MCF 10A (cell line): ENCODE data around the gene ICAM4. TPM values are rescaled to one million over a fixed set of nuclear protein-coding genes. Genes with fewer than 3 reads are reported as not detected.

Source experiments
- BruUV-seq: library from RNA; stranded (reverse); fragments of 400-500 nt; replicated peaks from 2 replicates; lab custom pipeline; 2021; lab: Mats Ljungman, UMichigan
- CTCF ChIA-PET: fragments of 300-600 bp; sonication (Branson Sonifier 250); formaldehyde crosslinking; extraction: SDS; loops from one replicate; lab custom pipeline; 2021; ENCODE audit warnings: antibody characterized with exemption, inconsistent platforms; lab: Yijun Ruan, JAX
- POLR2A ChIA-PET: fragments of 300-600, 350-650 bp; sonication (Branson Sonifier 250); formaldehyde crosslinking; extraction: SDS; loops from one replicate; lab custom pipeline; 2020; ENCODE audit warnings: antibody characterized with exemption, inconsistent platforms; lab: Yijun Ruan, JAX
- DNase-seq: peaks from one replicate; pipeline ENCODE4 v3.0.0-alpha.2; 2018; ENCODE audit not compliant: unreplicated experiment
- H3K27ac Mint-ChIP-seq: one replicate; pipeline ENCODE4 v1.8.0; 2022; ENCODE audit warnings: mild to moderate bottlenecking, low read depth, mixed read lengths; ENCODE audit not compliant: unreplicated experiment
- H3K27me3 Mint-ChIP-seq: one replicate; pipeline ENCODE4 v1.8.0; 2022; ENCODE audit warnings: mixed read lengths; ENCODE audit not compliant: insufficient read depth, unreplicated experiment
- H3K36me3 Mint-ChIP-seq: one replicate; pipeline ENCODE4 v1.8.0; 2022; ENCODE audit warnings: mild to moderate bottlenecking, moderate library complexity, mixed read lengths; ENCODE audit not compliant: insufficient read depth, unreplicated experiment
- H3K4me1 Mint-ChIP-seq: one replicate; pipeline ENCODE4 v1.8.0; 2022; ENCODE audit warnings: mixed read lengths; ENCODE audit not compliant: insufficient read depth, unreplicated experiment
- H3K4me3 Mint-ChIP-seq: one replicate; pipeline ENCODE4 v1.8.0; 2022; ENCODE audit warnings: mild to moderate bottlenecking, moderate library complexity, mixed read lengths; ENCODE audit not compliant: unreplicated experiment
- H3K9me3 Mint-ChIP-seq: one replicate; pipeline ENCODE4 v1.8.0; 2022; ENCODE audit warnings: mixed read lengths; ENCODE audit not compliant: unreplicated experiment
- intact Hi-C: fragments of 100-400 bp; cut with micrococcal nuclease; formaldehyde crosslinking; loops from 2 replicates; pipeline ENCODE4 v1.14.1; 2022
- total RNA-seq: library from RNA; stranded (reverse); gene quantifications from 2 replicates; pipeline ENCODE4 v1.2.3, GENCODE V29; 2022
- TF ChIP-seq, protein P1 (sequence below): fragments of 200-600 bp; IDR thresholded peaks from one replicate; pipeline ENCODE4 v1.8.0; 2022; ENCODE audit warnings: antibody characterized with exemption, mild to moderate bottlenecking; ENCODE audit not compliant: unreplicated experiment

The ICAM4 gene
- total RNA-seq, 1 experiment from 2014 or later = not detected

DNA sequence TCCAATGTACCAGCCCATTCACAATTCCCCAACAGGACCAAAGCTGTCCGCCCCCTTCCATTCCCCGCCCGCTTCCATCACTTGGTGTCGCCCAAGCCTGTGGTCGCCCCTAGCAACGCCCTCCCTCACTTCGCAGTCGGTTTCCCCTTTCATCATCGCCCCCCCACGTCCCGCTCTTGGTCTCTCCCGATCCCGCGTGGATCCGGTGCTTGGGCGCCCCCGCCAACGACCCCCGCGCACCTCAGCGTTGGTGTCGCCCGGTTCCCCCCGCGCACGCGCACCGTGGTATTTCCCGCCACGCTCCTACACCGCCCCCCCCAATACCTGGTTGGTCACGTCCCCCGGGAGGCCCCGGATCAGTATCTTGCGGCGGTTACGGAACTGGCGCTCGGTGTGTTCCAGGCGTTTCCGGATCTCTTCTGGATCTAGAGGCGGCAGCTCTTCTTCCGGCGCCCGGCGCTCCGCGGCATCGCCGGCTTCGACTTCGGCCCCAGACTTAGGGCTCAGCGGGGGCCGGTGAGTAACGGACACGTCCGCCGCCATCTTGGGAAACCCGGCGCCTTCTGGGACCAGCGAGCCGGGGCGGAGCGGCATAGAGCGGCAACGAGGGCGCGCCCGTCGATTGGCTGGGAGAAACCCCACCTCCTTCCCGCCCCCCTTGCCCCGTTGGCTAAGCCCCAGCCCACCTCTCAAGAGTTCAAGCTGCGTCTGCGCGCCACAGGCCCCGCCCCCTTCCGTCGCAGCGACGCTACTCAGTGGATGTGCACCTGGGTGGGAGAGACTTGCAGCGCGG is 46.4 kb downstream of the ICAM4 start, which contains the start of gene RAVER1:
RAVER1 (minus strand) TSS at position 565 of the 793 bp plus-strand sequence; CDS start at position 543, 22 bp downstream.
- intact Hi-C loops = loop anchor here (2.0 to 5.0 kb wide), 2 partner anchors 44 to 49 kb away; partner anchors contain the start of genes ICAM5 and TYK2

GRCh38 chr19:10333758-10334587 is 47.2 kb downstream of the ICAM4 start:
- BruUV-seq = TSS peak; percentile 53
- peak; percentile 26 for DNase-seq
- TF ChIP-seq, protein P1, sequence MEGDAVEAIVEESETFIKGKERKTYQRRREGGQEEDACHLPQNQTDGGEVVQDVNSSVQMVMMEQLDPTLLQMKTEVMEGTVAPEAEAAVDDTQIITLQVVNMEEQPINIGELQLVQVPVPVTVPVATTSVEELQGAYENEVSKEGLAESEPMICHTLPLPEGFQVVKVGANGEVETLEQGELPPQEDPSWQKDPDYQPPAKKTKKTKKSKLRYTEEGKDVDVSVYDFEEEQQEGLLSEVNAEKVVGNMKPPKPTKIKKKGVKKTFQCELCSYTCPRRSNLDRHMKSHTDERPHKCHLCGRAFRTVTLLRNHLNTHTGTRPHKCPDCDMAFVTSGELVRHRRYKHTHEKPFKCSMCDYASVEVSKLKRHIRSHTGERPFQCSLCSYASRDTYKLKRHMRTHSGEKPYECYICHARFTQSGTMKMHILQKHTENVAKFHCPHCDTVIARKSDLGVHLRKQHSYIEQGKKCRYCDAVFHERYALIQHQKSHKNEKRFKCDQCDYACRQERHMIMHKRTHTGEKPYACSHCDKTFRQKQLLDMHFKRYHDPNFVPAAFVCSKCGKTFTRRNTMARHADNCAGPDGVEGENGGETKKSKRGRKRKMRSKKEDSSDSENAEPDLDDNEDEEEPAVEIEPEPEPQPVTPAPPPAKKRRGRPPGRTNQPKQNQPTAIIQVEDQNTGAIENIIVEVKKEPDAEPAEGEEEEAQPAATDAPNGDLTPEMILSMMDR = no peak
- intact Hi-C loops = loop anchor here (2.0 to 5.0 kb wide), 2 partner anchors 45 to 48 kb away; partner anchors contain the start of genes ICAM5 and TYK2
- POLR2A ChIA-PET = interaction anchor here (0.5 to 3.5 kb wide), 30 partner anchors 9 to 1225 kb away, joined by 3 to 51 read pairs (median 4); partner anchors contain the start of genes CDC37, ELOF1, FDX2 and ICAM4
- Mint-ChIP-seq H3K36me3 (peaks cover 18% of the 10 kb centered on the region), H3K4me1 (no peaks in the 10 kb centered on the region), H3K4me3 (peak overlapping the region; percentile 95), H3K9me3 (no peaks in the 10 kb centered on the region), H3K27me3 (no peaks in the 10 kb centered on the region), H3K27ac (peak overlapping the region; percentile 89)
- CTCF ChIA-PET = interaction anchor here (0.6 to 2.1 kb wide), 12 partner anchors 12 to 142 kb away, joined by 3 to 14 read pairs (median 4); no protein-coding TSS in a partner anchor

More for the DNA sequence above, 46.4 kb downstream of the ICAM4 start, which contains the start of gene RAVER1:
- peak; percentile 98 for DNase-seq
- peaks cover 22% of the 10 kb centered on the region for H3K36me3 Mint-ChIP-seq
- peak within 1 kb of the TSS; percentile 89 for H3K27ac Mint-ChIP-seq
- CTCF ChIA-PET = interaction anchor here (0.6 to 2.1 kb wide), 4 partner anchors 13 to 143 kb away, joined by 3 to 14 read pairs (median 6); no protein-coding TSS in a partner anchor
- BruUV-seq = TSS peak; percentile 48
- H3K4me1 Mint-ChIP-seq = no peaks in the 10 kb centered on the region
- no peaks in the 10 kb centered on the region for H3K9me3 Mint-ChIP-seq
- TF ChIP-seq, protein P1 = no peak
- H3K4me3 Mint-ChIP-seq = peak within 1 kb of the TSS; percentile 95
- no peaks in the 10 kb centered on the region for H3K27me3 Mint-ChIP-seq
- POLR2A ChIA-PET = interaction anchor here (0.7 to 3.5 kb wide), 21 partner anchors 8 to 520 kb away, joined by 3 to 51 read pairs (median 5); partner anchors contain the start of genes CDC37, FDX2, ICAM4 and ICAM5

DNA sequence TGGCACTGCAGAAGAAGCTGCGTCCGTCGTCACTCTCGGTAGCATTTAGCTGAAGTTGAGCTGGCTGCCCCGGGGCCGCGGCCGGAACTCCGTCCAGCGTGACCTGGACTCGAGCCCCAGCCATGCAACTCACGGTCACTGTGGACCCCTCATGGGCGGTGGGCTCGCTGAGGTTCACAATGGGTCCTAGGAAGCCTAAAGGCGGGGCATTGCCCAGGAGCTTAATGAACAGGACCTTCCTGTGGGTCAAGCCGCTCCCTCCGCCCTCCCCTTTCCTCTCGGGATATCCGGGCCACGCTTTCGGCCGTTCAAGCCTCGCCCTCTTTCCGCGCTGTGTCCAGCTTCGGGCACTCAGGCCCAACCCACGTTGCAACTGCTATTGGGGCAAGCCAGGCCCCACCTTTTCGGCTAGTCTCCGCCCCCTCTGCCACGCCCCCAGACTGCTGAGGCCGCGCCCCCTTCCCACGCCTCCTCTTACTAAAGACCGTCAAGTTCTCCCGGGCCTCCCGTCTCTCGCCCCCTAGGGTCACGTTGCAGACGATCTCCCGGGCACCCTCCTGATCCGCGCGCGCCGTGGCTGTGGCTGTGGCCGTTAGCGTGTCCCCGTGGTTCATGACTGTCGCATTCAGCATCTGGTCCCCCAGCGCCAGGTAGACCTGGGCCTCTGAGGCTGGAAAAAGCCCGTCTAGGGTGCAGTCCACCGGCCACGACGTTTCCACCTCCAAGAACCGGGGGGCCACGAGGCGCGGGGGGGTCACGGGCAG is 48.0 kb downstream of the ICAM4 start:
- Mint-ChIP-seq H3K9me3 (no peaks in the 10 kb centered on the region), H3K4me1 (no peaks in the 10 kb centered on the region), H3K36me3 (peaks cover 10% of the 10 kb centered on the region), H3K27me3 (no peaks in the 10 kb centered on the region), H3K27ac (no peak overlapping the region), H3K4me3 (peak overlapping the region; percentile 95)
- BruUV-seq = no TSS peak
- ChIA-PET CTCF (interaction anchor here (0.7 to 2.1 kb wide), 11 partner anchors 24 to 80 kb away, joined by 3 to 14 read pairs (median 4); no protein-coding TSS in a partner anchor), POLR2A (interaction anchor here (0.6 to 3.5 kb wide), 20 partner anchors 9 to 1224 kb away, joined by 3 to 51 read pairs (median 5); partner anchors contain the start of genes CDC37, ELOF1, FDX2 and ICAM4)
- DNase-seq = peak; percentile 98
- intact Hi-C loops = loop anchor here (5.0 kb wide), 1 partner anchor 48 kb away; the partner anchor contains the start of gene TYK2
- TF ChIP-seq, protein P1 = peak; percentile 7
